GM18526 (cell line): Measurements from ENCODE around the gene DMTF1.

Experiments used
- POLR2A ChIP-seq: IDR thresholded peaks from 3 replicates; pipeline ENCODE4 v1.6.1; 2011; ENCODE audit not compliant: insufficient read length; ENCODE audit errors: extremely low read depth

DMTF1 gene

GRCh38 chr7:87204933-87205332 lies 52.7 kb downstream of the DMTF1 start:
- TF ChIP-seq POLR2A = no peak

GRCh38 chr7:87206361-87206760 lies 54.1 kb downstream of the DMTF1 start:
- TF ChIP-seq POLR2A = no peak

- no peak for TF ChIP-seq POLR2A
Observed at GRCh38 chr7:87209295-87209924, 57.2 kb downstream of the DMTF1 start.

GRCh38 chr7:87210506-87210905 lies 58.3 kb downstream of the DMTF1 start:
- TF ChIP-seq POLR2A = no peak

- TF ChIP-seq POLR2A = no peak
Observed at GRCh38 chr7:87212498-87212897, 60.2 kb downstream of the DMTF1 start.

GRCh38 chr7:87213252-87213651 lies 61.0 kb downstream of the DMTF1 start:
- no peak for TF ChIP-seq POLR2A

- TF ChIP-seq POLR2A = no peak
Observed at GRCh38 chr7:87213811-87214210, 61.6 kb downstream of the DMTF1 start.

- no peak for TF ChIP-seq POLR2A
Observed at GRCh38 chr7:87215046-87215445, 62.8 kb downstream of the DMTF1 start.

- TF ChIP-seq POLR2A = peak; percentile 54
Observed at GRCh38 chr7:87216701-87217508, 64.7 kb downstream of the DMTF1 start.

GRCh38 chr7:87217983-87218653 lies 65.9 kb downstream of the DMTF1 start:
- TF ChIP-seq POLR2A = no peak

GRCh38 chr7:87218796-87219544 lies 66.7 kb downstream of the DMTF1 start:
- no peak for TF ChIP-seq POLR2A

- TF ChIP-seq POLR2A = peak; percentile 71
Observed at GRCh38 chr7:87219545-87220025, 67.3 kb downstream of the DMTF1 start, which contains the start of gene TMEM243. TSS of gene TMEM243 (minus strand) at chr7:87219732. CDS start at chr7:87219503, 229 bp downstream.

- TF ChIP-seq POLR2A = peak; percentile 89
Observed at GRCh38 chr7:87220026-87220733, 67.9 kb downstream of the DMTF1 start.

GRCh38 chr7:87220734-87221215 lies 68.5 kb downstream of the DMTF1 start:
- no peak for TF ChIP-seq POLR2A
